ENCODE measurements around the gene TOM1. TPM values are rescaled to one million over a fixed set of nuclear protein-coding genes. Genes with fewer than 3 reads are reported as not detected.
A peak's percentile ranks its signal among the peaks of the same experiment; 100 is the strongest.

Gene TOM1
- total RNA-seq, 4 donors from 2014 or later = 127 to 162 (median 143) TPM

DNA sequence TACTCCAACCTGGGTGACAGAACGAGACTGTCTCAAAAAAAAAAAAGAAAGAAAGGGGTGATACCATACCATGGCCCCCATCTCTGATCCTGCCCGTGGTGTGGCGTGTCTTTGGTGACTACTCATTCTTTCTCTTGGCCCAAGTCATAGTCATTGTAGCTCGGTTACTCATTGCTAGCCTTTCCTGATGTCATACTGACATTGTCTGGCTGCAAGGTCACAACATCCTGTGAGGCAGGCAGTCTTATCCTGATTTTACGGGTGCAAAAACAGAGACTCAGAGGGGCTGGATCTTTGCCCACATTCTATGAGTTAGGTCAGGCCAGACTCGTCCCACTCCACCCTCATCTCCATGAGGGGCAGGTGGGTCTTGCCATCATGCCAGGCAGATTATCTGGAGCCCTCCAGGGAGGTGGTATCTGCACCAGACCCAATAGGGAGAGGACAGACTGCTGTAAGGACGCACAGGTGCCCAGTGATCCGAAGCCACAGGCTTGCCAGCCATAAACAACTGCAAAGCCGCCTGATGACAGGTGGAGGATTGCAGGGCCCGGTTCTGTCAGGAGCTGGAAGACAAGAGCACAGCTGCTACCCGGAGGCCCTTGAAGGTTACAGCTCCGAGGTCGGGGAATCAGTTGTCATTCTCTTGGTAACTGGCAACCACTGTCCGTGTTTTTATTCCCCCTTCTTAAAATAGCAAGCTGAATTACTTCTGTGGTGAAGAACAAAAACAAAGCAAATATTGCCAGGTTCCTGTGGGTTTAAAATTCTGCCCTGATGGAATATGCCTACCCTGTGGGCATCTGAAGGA lies 13.8 kb downstream of the TOM1 start:
- 64 to 69% methylated on average over 12 to 14 of the region's 14 CpGs for WGBS, 2 donors
- no peak overlapping the region for H3K4me3 ChIP-seq (ENCODE audit: low read depth, poor library complexity, severe bottlenecking)
- peak in 1 of 2 donors; percentile 87 for DNase-seq (ENCODE audit: low spot score in 2 of 2)
- TF ChIP-seq, protein P1, sequence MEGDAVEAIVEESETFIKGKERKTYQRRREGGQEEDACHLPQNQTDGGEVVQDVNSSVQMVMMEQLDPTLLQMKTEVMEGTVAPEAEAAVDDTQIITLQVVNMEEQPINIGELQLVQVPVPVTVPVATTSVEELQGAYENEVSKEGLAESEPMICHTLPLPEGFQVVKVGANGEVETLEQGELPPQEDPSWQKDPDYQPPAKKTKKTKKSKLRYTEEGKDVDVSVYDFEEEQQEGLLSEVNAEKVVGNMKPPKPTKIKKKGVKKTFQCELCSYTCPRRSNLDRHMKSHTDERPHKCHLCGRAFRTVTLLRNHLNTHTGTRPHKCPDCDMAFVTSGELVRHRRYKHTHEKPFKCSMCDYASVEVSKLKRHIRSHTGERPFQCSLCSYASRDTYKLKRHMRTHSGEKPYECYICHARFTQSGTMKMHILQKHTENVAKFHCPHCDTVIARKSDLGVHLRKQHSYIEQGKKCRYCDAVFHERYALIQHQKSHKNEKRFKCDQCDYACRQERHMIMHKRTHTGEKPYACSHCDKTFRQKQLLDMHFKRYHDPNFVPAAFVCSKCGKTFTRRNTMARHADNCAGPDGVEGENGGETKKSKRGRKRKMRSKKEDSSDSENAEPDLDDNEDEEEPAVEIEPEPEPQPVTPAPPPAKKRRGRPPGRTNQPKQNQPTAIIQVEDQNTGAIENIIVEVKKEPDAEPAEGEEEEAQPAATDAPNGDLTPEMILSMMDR (IDR thresholded peaks at IDR 0.05) = no peak
- TF ChIP-seq POLR2A (IDR thresholded peaks at IDR 0.05) = no peak
- intact Hi-C loops (cut with DNase I; ENCODE audit: low total_unique reads) = no loop called here

DNA sequence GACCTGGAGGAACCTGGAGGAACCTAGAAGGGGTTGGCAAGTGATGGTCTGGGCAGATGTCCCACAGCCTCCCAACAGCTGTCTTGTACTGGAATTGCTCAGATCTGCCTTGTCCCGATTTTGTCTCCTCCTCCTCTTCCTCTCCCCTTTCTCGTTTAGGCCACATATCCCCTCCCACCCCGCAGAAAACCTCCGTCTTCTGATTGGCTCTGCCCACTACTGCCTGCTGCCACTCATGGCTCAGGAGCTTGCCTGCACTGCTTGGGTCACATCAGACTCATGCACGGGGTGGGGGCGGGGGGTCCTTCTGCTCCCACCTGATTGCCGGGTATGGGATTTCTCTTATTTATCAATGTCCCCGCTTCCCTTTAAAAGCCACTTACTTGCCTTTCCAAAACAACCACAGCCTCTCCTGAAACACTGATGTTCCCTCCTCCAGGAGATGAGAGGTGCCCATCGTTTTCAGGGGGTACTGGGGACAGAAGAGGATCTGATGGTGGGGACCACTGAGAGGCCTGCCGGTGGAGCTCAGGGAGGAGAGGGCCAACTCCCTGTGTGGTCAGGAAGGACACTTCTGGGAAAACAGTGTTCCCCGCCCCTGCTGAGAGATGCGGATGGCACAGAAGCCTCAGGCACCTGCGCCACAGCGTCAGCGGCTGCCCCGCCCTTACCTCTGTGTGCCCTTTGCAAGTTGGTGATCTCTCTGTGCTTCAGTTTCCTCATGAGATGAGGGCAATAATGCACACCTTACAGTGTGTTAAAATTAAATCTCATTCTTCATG lies 14.7 kb downstream of the TOM1 start:
- intact Hi-C loops (cut with DNase I; ENCODE audit: low total_unique reads) = no loop called here
- no peak overlapping the region for H3K4me3 ChIP-seq (ENCODE audit: low read depth, poor library complexity, severe bottlenecking)
- no peak for TF ChIP-seq POLR2A (IDR thresholded peaks at IDR 0.05)
- TF ChIP-seq, protein P1 (IDR thresholded peaks at IDR 0.05) = no peak
- 60 to 69% methylated on average over 16 of the region's 16 CpGs for WGBS, 2 donors
- DNase-seq (ENCODE audit: low spot score in 2 of 2) = peak in 1 of 2 donors; percentile 86

DNA sequence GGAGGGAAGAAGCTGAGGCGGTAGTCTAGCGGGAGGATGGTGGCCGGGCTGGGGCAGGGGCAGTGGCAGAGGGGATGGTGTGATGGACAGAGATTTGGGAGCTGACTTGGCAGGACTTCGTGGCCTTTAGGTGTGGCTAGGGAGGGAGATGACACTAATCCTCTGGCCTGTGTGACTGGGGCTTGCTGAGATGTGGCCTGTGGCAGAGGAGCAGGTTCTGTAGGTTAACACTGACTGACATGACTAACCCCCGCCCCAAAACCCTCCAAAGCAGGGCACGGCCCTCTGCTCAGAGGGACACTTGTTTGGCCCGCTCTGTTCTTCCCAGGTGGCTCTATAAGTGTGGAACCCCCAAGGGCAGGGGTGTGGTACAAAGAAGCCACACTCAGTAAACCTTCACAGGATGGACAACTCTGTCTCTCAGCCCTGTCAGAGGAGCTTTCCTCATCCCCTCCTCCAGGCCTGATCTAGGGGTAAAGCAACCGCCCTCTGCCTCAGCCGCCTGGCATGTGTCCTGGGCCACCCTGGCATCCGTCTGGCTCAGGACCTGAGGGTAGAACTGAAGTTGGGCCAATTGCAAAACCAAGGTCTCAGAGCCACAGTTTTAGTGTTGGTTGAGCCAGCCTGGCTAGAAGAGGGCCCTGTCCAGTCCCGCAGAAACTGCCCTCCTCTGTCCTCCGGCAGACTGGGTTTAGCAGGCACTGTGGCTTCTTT lies 15.6 kb downstream of the TOM1 start:
- intact Hi-C loops (cut with DNase I; ENCODE audit: low total_unique reads) = no loop called here
- 52 to 72% methylated on average over 12 of the region's 12 CpGs for WGBS, 2 donors
- TF ChIP-seq, protein P1 (IDR thresholded peaks at IDR 0.05) = no peak
- no peak for TF ChIP-seq POLR2A (IDR thresholded peaks at IDR 0.05)
- H3K4me3 ChIP-seq (ENCODE audit: low read depth, poor library complexity, severe bottlenecking) = no peak overlapping the region
- peak; percentile 46 to 84 for DNase-seq (ENCODE audit: low spot score in 2 of 2)

DNA sequence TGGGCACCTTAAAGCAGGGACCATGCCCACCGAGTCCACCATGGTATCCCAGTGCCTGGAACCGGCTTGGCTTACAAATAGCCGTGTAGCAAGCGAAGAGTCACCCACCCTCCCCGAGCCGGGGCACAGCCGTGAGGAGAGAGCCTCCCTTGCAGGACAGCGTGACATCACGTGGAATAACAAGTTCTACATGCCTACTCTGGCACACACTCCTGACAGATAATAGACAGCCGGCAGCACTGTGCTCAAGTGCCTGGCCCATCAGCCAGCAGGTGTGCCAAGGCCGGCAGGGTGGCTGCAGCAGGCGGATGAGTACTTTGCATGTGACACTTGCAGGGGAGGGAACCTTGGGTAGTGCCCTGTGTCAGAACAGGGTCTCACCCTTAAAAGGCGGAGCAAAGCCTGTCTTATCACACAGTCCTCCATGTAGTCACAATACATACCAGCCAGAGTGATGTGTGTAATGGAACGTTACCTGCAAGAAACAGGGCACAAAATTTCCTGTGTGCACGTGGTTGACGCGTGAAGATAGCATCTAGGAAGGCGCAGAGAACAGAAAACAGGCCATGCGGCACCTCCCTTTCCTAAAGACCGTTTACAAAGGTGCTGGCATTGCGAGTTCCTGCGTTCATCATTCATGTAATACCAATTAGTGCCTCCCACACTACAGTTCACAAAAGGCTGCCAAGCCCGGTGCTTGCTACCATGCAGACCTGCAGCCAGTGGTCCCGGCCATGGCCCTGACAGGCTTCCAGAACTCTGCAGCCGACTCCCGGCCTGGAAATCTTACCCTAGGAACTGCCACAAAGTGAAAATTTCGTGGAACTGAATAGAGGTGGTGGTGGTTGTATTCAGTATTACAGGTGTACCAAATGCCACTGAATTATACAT lies 16.4 kb downstream of the TOM1 start:
- peak; percentile 76 to 92 for DNase-seq (ENCODE audit: low spot score in 2 of 2)
- intact Hi-C loops (cut with DNase I; ENCODE audit: low total_unique reads) = no loop called here
- no peak for TF ChIP-seq POLR2A (IDR thresholded peaks at IDR 0.05)
- TF ChIP-seq, protein P1 (IDR thresholded peaks at IDR 0.05) = no peak
- no peak overlapping the region for H3K4me3 ChIP-seq (ENCODE audit: low read depth, poor library complexity, severe bottlenecking)
- WGBS, 2 donors = 39 to 58% methylated on average over 23 to 27 of the region's 27 CpGs

DNA sequence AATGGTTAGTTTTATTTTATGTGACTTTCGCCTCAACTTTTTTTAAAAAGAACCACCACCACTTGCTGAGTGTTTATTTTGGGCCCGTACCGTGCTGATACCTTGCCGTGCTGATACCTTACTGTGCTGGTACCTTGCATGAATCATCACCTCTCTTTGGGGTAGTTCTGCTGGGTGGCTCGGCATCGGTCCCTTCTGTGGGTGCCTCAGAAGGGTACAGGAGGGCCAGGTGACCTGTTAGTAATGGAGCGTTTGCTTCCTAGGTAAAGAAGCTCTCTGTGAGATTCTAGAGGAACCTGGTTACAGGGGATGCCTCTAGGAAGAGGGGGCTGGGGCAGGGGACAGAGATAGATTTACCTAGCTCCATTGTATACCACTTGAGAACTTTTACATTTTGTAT lies 17.1 kb downstream of the TOM1 start:
- DNase-seq (ENCODE audit: low spot score in 2 of 2) = no peak
- H3K4me3 ChIP-seq (ENCODE audit: low read depth, poor library complexity, severe bottlenecking) = no peak overlapping the region
- no peak for TF ChIP-seq POLR2A (IDR thresholded peaks at IDR 0.05)
- TF ChIP-seq, protein P1 (IDR thresholded peaks at IDR 0.05) = no peak
- intact Hi-C loops (cut with DNase I; ENCODE audit: low total_unique reads) = no loop called here
- 73 to 85% methylated on average over 7 of the region's 7 CpGs for WGBS, 2 donors
